Testis (tissue), 3 donors: ENCODE measurements around the gene BICC1. TPM values are rescaled to one million over a fixed set of nuclear protein-coding genes. Genes with fewer than 3 reads are reported as not detected.

Source experiments
- DNase-seq: peaks from one replicate; pipeline ENCODE4 v3.0.0-alpha.2; 2019
- H3K27ac ChIP-seq, 2 donors: fragments of 200-600 bp; sonication (generic); one replicate each; pipeline ENCODE4 v1.5.1; 2019
- H3K27me3 ChIP-seq: fragments of 200-600 bp; sonication (generic); one replicate; pipeline ENCODE4 v1.5.1; 2019
- H3K36me3 ChIP-seq: fragments of 200-600 bp; sonication (generic); one replicate; pipeline ENCODE4 v1.5.1; 2017; ENCODE audit warnings: low read depth; ENCODE audit errors: missing control alignments
- H3K4me1 ChIP-seq: fragments of 200-600 bp; sonication (generic); one replicate; pipeline ENCODE4 v1.5.1; 2019
- H3K4me3 ChIP-seq, 2 donors: fragments of 200-600 bp; sonication (generic); one replicate each; pipeline ENCODE4 v1.5.1; 2017 to 2019
- H3K9me3 ChIP-seq: fragments of 200-600 bp; sonication (generic); one replicate; pipeline ENCODE4 v1.5.1; 2017
- CTCF ChIP-seq, 3 experiments: fragments of 450-650 bp in 2 of 3; fragments of 200-600 bp in 1 of 3; sonication (generic) in 1 of 3; IDR thresholded peaks; one replicate each; pipeline ENCODE4 v1.5.1; 2016 to 2019; ENCODE audit warnings: antibody characterized with exemption in 3 of 3, mild to moderate bottlenecking in 2 of 3, moderate library complexity in 1 of 3
- POLR2A ChIP-seq: fragments of 450-650 bp; IDR thresholded peaks from one replicate; pipeline ENCODE4 v1.6.1; 2017; ENCODE audit warnings: antibody characterized with exemption, mild to moderate bottlenecking, moderate library complexity
- WGBS, 2 donors: methylation state at CpG; one replicate each; pipeline ENCODE4 v1.1.5; 2018; 5-methylcytosine and 5-hydroxymethylcytosine counted together
- intact Hi-C: fragments of 100-400 bp; cut with DNase I; formaldehyde crosslinking; loops from one replicate; pipeline ENCODE4 v1.15.1; 2023; ENCODE audit warnings: low total_unique reads
- polyA plus RNA-seq: library from polyadenylated mRNA; stranded (reverse); fragments of 350-450 nt; fragmentation: Illumina TruSeq; extraction: RNeasy Lipid Tissue Mini Kit (QIAGEN cat#74804); gene quantifications from one replicate; pipeline ENCODE4 v1.2.3, GENCODE V29; 2014; ENCODE audit warnings: low read depth, low replicate concordance; ENCODE audit not compliant: insufficient read depth
- total RNA-seq, 2 donors: library from RNA; depleted of rRNA; stranded (reverse); fragments of >200 nt; gene quantifications; one replicate each; pipeline ENCODE4 v1.2.3, GENCODE V29; 2016

Gene BICC1
- total and polyA plus RNA-seq, 3 donors from 2014 or later, result 8.7 to 14.1 (median 10.0) TPM

- Histone ChIP-seq H3K36me3 (no peaks in the 10 kb centered on the region), H3K27me3 (no peaks in the 10 kb centered on the region), H3K4me1 (no peaks in the 10 kb centered on the region), H3K27ac (no peak overlapping the region), H3K4me3 (no peak overlapping the region), H3K9me3 (no peaks in the 10 kb centered on the region)
- TF ChIP-seq POLR2A, result no peak
- TF ChIP-seq CTCF (IDR thresholded peaks at IDR 0.05), result no peak
- no peak for DNase-seq
- intact Hi-C loops, result no loop called here
- 79 to 82% methylated on average over 4 of the region's 4 CpGs for WGBS, 2 donors
Observed at GRCh38 chr10:58517491-58518355, 5.1 kb downstream of the BICC1 start.

- Histone ChIP-seq H3K27ac (no peak overlapping the region), H3K36me3 (no peaks in the 10 kb centered on the region), H3K9me3 (no peaks in the 10 kb centered on the region), H3K4me1 (no peaks in the 10 kb centered on the region), H3K4me3 (no peak overlapping the region), H3K27me3 (no peaks in the 10 kb centered on the region)
- intact Hi-C loops, result no loop called here
- TF ChIP-seq POLR2A, result no peak
- no peak for TF ChIP-seq CTCF (IDR thresholded peaks at IDR 0.05)
- 75 to 77% methylated on average over 6 of the region's 6 CpGs for WGBS, 2 donors
- DNase-seq, result no peak
Observed at GRCh38 chr10:58518775-58519174, 6.1 kb downstream of the BICC1 start.

GRCh38 chr10:58529077-58529728 lies 16.5 kb downstream of the BICC1 start:
- DNase-seq, result no peak
- H3K27ac ChIP-seq, result no peak overlapping the region
- no peaks in the 10 kb centered on the region for H3K4me1 ChIP-seq
- intact Hi-C loops, result no loop called here
- no peak overlapping the region for H3K4me3 ChIP-seq
- 74 to 80% methylated on average over 3 of the region's 3 CpGs for WGBS, 2 donors
- TF ChIP-seq POLR2A (no peak), CTCF (IDR thresholded peaks at IDR 0.05) (no peak)
- H3K9me3 ChIP-seq, result no peaks in the 10 kb centered on the region
- no peaks in the 10 kb centered on the region for H3K36me3 ChIP-seq
- H3K27me3 ChIP-seq, result no peaks in the 10 kb centered on the region

- intact Hi-C loops, result no loop called here
- H3K4me3 ChIP-seq, result no peak overlapping the region
- H3K27ac ChIP-seq, result no peak overlapping the region
- WGBS, 2 donors, result 66% methylated on average over 5 of the region's 5 CpGs
- no peaks in the 10 kb centered on the region for H3K27me3 ChIP-seq
- H3K36me3 ChIP-seq, result no peaks in the 10 kb centered on the region
- H3K9me3 ChIP-seq, result no peaks in the 10 kb centered on the region
- no peaks in the 10 kb centered on the region for H3K4me1 ChIP-seq
- TF ChIP-seq POLR2A, result no peak
- TF ChIP-seq CTCF (IDR thresholded peaks at IDR 0.05), result peak; percentile 51 to 57 (median 52)
- DNase-seq, result peak; percentile 74
Observed at GRCh38 chr10:58531084-58531695, 18.5 kb downstream of the BICC1 start.
